Trophoblast cell (in vitro differentiated cells and primary cell): ENCODE data around the gene EYS.
"Not testable (repeated sequence)": the region's sequence is repeated elsewhere in the genome, so short reads cannot be mapped to it uniquely, and the experiment has no call there.

Source experiments
- DNase-seq, 2 donors: peaks; one replicate each; pipeline ENCODE4 v3.0.0-alpha.2; 2016
- H2AFZ ChIP-seq: 2 replicates; pipeline ENCODE4 v1.6.1; 2013; ENCODE audit warnings: low read length, moderate library complexity, mild to moderate bottlenecking; ENCODE audit not compliant: insufficient read depth, poor library complexity
- H2AK5ac ChIP-seq: 2 replicates; pipeline ENCODE4 v1.6.1; 2013; ENCODE audit warnings: mild to moderate bottlenecking, low read length
- H2BK120ac ChIP-seq: 2 replicates; pipeline ENCODE4 v1.6.1; 2013; ENCODE audit warnings: low read length, mild to moderate bottlenecking, moderate library complexity; ENCODE audit not compliant: insufficient read depth, poor library complexity
- H2BK12ac ChIP-seq: 2 replicates; pipeline ENCODE4 v1.6.1; 2013; ENCODE audit warnings: mild to moderate bottlenecking, low read length, moderate library complexity
- H2BK5ac ChIP-seq: 2 replicates; pipeline ENCODE4 v1.6.1; 2013; ENCODE audit warnings: low read length, low read depth, moderate library complexity, mild to moderate bottlenecking; ENCODE audit not compliant: poor library complexity
- H3K14ac ChIP-seq: 2 replicates; pipeline ENCODE4 v1.6.1; 2013; ENCODE audit warnings: mild to moderate bottlenecking, low read length
- H3K18ac ChIP-seq: 2 replicates; pipeline ENCODE4 v1.6.1; 2013; ENCODE audit warnings: mild to moderate bottlenecking, low read length
- H3K23ac ChIP-seq: 2 replicates; pipeline ENCODE4 v1.6.1; 2013; ENCODE audit warnings: low read length
- H3K27ac ChIP-seq: 2 replicates; pipeline ENCODE4 v1.5.1; 2013; ENCODE audit warnings: low read depth, mild to moderate bottlenecking, inconsistent platforms, low read length, moderate library complexity
- H3K27me3 ChIP-seq: 2 replicates; pipeline ENCODE4 v1.6.1; 2013; ENCODE audit warnings: inconsistent platforms, mild to moderate bottlenecking, low read length, moderate library complexity; ENCODE audit not compliant: insufficient read depth
- H3K36me3 ChIP-seq, 2 experiments: 1 replicate in 1 of 2; 2 replicates in 1 of 2; pipeline ENCODE4 v1.6.1; 2013; ENCODE audit warnings: low read length in 2 of 2, mild to moderate bottlenecking in 2 of 2, moderate library complexity in 1 of 2; ENCODE audit not compliant: insufficient read depth in 2 of 2, control insufficient read depth in 1 of 2
- H3K4ac ChIP-seq: 2 replicates; pipeline ENCODE4 v1.6.1; 2013; ENCODE audit warnings: low read depth, mild to moderate bottlenecking, low read length, moderate library complexity
- H3K4me1 ChIP-seq, 2 experiments: 1 replicate in 1 of 2; 2 replicates in 1 of 2; pipeline ENCODE4 v1.6.1; 2013; ENCODE audit warnings: low read length in 2 of 2, mild to moderate bottlenecking in 2 of 2, moderate library complexity in 1 of 2; ENCODE audit not compliant: insufficient read depth in 2 of 2, control insufficient read depth in 1 of 2
- H3K4me2 ChIP-seq: 2 replicates; pipeline ENCODE4 v1.6.1; 2013; ENCODE audit warnings: inconsistent platforms, mild to moderate bottlenecking, low read length, moderate library complexity
- H3K4me3 ChIP-seq: 2 replicates; pipeline ENCODE4 v1.5.1; 2013; ENCODE audit warnings: mild to moderate bottlenecking, low read depth, low read length, inconsistent platforms
- H3K79me1 ChIP-seq: one replicate; pipeline ENCODE4 v1.6.1; 2013; ENCODE audit warnings: low read length
- H3K79me2 ChIP-seq: 2 replicates; pipeline ENCODE4 v1.6.1; 2013; ENCODE audit warnings: low read length, mild to moderate bottlenecking; ENCODE audit not compliant: control insufficient read depth, insufficient read depth, poor library complexity
- H3K9ac ChIP-seq: 2 replicates; pipeline ENCODE4 v1.6.1; 2013; ENCODE audit warnings: mild to moderate bottlenecking, low read length
- H3K9me3 ChIP-seq: 2 replicates; pipeline ENCODE4 v1.6.1; 2013; ENCODE audit warnings: low read depth, mild to moderate bottlenecking, control low read depth, inconsistent platforms, low read length; ENCODE audit not compliant: insufficient read depth
- H4K12ac ChIP-seq: 2 replicates; pipeline ENCODE4 v1.6.1; 2013; ENCODE audit warnings: low read depth, mild to moderate bottlenecking, low read length, moderate library complexity
- H4K8ac ChIP-seq: 2 replicates; pipeline ENCODE4 v1.6.1; 2013; ENCODE audit warnings: low read depth, mild to moderate bottlenecking, low read length, moderate library complexity
- H4K91ac ChIP-seq: one replicate; pipeline ENCODE4 v1.6.1; 2013; ENCODE audit warnings: low read depth, mild to moderate bottlenecking, low read length, moderate library complexity
- WGBS: extraction: QIAGEN DNeasy Blood & Tissue Kit; methylation state at CpG from one replicate; pipeline ENCODE4 v1.1.7; 2013; ENCODE audit warnings: missing lambda C conversion rate; ENCODE audit not compliant: insufficient read length, insufficient coverage; ENCODE audit errors: extremely low coverage; 5-methylcytosine and 5-hydroxymethylcytosine counted together

Gene EYS

DNA sequence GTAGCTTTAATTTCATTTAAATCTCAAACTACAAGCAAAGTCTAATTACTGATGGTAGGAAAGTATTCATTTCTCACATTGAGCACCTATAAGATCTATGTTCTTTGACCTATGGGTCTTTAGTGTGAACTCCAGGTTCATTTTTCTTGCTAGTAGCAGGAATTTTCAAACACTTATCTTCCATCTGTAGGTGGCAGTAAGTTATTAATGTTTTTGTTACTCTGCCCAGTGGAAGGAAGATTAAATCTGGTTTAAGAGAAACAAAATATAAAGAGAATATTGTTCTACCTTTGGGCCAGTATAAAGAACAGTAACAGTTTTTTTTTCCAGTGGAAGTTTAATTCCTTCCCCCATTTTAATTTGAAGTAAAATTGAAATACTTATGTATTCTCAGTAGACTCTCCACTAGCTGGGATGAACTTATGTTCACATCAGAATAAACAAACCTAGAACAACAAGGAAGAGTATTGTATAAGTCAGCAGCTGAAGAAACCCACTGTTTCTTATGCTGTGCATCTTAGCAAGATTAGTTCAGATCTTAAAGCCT, 1743.2 kb downstream of the EYS start:
- no peak for DNase-seq
- Histone ChIP-seq H3K4me2 (no peak overlapping the region), H3K27me3 (no peaks in the 10 kb centered on the region), H2BK120ac (no peak overlapping the region), H3K9me3 (no peaks in the 10 kb centered on the region), H2BK12ac (no peak overlapping the region), H2AK5ac (no peak overlapping the region), H3K4ac (no peak overlapping the region), H3K9ac (no peak overlapping the region), H3K18ac (no peak overlapping the region), H3K27ac (no peak overlapping the region), H3K4me1 (no peaks in the 10 kb centered on the region), H4K12ac (no peak overlapping the region), H4K91ac (no peak overlapping the region), H2AFZ (no peak overlapping the region), H2BK5ac (no peak overlapping the region), H3K23ac (no peak overlapping the region), H3K36me3 (no peaks in the 10 kb centered on the region), H3K4me3 (no peak overlapping the region), H4K8ac (no peak overlapping the region), H3K14ac (no peak overlapping the region), H3K79me2 (no peaks in the 10 kb centered on the region), H3K79me1 (no peaks in the 10 kb centered on the region)

GRCh38 chr6:63953336-63954021, 1753.5 kb downstream of the EYS start:
- not testable (repeated sequence) for H3K14ac ChIP-seq, H3K23ac ChIP-seq, H3K9me3 ChIP-seq, H4K91ac ChIP-seq, H3K4me1 ChIP-seq, H2BK5ac ChIP-seq, H3K9ac ChIP-seq, H3K27ac ChIP-seq, H2BK12ac ChIP-seq, H3K4ac ChIP-seq, H3K4me2 ChIP-seq, H3K79me1 ChIP-seq, H2BK120ac ChIP-seq, H4K12ac ChIP-seq, H3K36me3 ChIP-seq, H2AFZ ChIP-seq, H3K79me2 ChIP-seq, H4K8ac ChIP-seq, H3K18ac ChIP-seq, DNase-seq, H2AK5ac ChIP-seq, H3K27me3 ChIP-seq, H3K4me3 ChIP-seq
- no CpG with 5 or more reads among the region's 3 CpGs for WGBS

- Histone ChIP-seq H2BK5ac (no peak overlapping the region), H4K91ac (no peak overlapping the region), H3K79me2 (no peaks in the 10 kb centered on the region), H3K27me3 (no peaks in the 10 kb centered on the region), H3K4ac (no peak overlapping the region), H2AFZ (no peak overlapping the region), H3K79me1 (no peaks in the 10 kb centered on the region), H2AK5ac (no peak overlapping the region), H3K9ac (no peak overlapping the region), H3K36me3 (no peaks in the 10 kb centered on the region), H3K14ac (no peak overlapping the region), H3K9me3 (no peaks in the 10 kb centered on the region), H4K8ac (no peak overlapping the region), H3K4me2 (no peak overlapping the region), H2BK120ac (no peak overlapping the region), H3K4me3 (no peak overlapping the region), H3K18ac (no peak overlapping the region), H3K4me1 (no peaks in the 10 kb centered on the region), H3K23ac (no peak overlapping the region), H4K12ac (no peak overlapping the region), H2BK12ac (no peak overlapping the region), H3K27ac (no peak overlapping the region)
- no CpG with 5 or more reads among the region's 3 CpGs for WGBS
- DNase-seq, result no peak
Observed at GRCh38 chr6:63947792-63948529, 1759.1 kb downstream of the EYS start.

- no peak overlapping the region for H3K14ac ChIP-seq
Observed at GRCh38 chr6:63945987-63946386, 1761.0 kb downstream of the EYS start.

More at GRCh38 chr6:63945987-63946386, 1761.0 kb downstream of the EYS start:
- Histone ChIP-seq H2AK5ac (no peak overlapping the region), H3K79me2 (no peaks in the 10 kb centered on the region), H3K27me3 (no peaks in the 10 kb centered on the region), H2BK5ac (no peak overlapping the region), H3K4me2 (no peak overlapping the region), H3K9ac (no peak overlapping the region), H4K8ac (no peak overlapping the region), H3K18ac (no peak overlapping the region), H2BK12ac (no peak overlapping the region), H3K4ac (no peak overlapping the region), H3K9me3 (no peaks in the 10 kb centered on the region), H3K79me1 (no peaks in the 10 kb centered on the region), H4K12ac (no peak overlapping the region), H3K27ac (no peak overlapping the region), H3K4me3 (no peak overlapping the region), H2BK120ac (no peak overlapping the region), H4K91ac (no peak overlapping the region), H3K4me1 (no peaks in the 10 kb centered on the region), H3K23ac (no peak overlapping the region), H2AFZ (no peak overlapping the region), H3K36me3 (no peaks in the 10 kb centered on the region)
- no peak for DNase-seq
- WGBS, result no CpG with 5 or more reads among the region's 2 CpGs
